NCI-H82 (cell line): ENCODE results near the gene KLF6.
"Not testable (repeated sequence)": the region's sequence is repeated elsewhere in the genome, so short reads cannot be mapped to it uniquely, and the experiment has no call there.

Experiments
- DNase-seq: peaks from one replicate; lab custom pipeline; 2025; lab: John Stamatoyannopoulos, UW

The KLF6 gene

DNA sequence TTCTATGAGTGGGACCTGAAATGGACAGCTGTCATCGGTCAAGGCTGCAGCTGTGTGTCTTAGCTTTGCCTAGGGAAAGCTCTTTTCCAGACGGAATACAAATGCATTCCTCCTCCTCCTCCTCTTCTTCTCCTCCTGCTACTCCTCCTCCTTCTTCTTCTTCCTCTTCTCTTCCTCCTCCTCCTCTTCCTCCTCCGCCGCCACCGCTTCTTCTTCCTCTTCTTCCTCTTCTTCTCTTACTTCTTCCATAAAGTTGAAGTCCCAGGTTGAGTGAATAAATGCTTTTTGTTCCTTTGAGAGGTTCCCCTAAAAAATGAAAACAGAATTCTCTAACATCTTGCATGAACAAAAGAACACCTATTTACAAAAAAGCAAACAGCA lies 28.7 kb downstream of the KLF6 start:
- DNase-seq = no peak

DNA sequence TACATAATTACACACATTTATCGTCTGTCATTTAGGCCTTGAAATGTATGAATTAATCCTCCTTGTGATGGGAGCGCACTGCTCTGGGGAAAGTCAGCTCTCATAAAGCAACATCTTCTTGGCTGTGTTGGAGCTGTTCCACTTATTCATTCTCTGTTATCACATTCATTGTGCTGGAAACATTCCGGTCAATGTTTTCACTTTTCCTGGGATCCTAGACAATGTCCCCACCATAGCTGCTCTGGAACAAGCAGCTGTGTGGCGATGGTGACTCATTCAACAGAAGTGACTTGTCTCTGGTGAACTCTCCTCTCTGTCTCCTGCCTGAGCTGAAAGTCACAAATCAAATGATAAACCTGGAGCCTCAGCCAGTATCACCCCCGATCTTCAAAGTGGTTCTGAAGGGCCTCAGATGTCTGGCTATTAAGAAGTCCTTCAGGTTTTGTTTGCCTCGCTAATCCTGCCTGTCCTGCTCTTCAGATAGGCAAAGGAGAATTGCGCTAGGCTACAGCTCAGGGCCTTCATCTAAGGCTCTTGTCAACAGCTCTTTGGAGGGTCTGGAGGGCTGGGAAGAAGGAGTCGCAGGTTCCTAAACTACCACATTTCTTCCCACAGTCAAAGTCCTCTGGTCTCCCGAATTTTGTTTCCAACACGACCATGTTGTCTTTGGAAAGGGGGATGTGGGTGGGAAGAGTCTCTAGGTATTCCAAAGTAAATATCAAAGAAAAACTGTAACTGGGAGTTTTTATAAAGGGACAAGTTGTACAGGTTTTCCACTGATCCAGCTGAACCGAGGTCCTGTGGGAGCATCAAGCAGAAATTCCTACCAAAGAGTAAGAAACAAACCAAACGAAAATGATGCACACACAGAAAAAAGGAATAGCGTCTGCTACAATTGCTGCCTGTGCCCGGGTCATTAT lies 29.3 kb downstream of the KLF6 start:
- no peak for DNase-seq

DNA sequence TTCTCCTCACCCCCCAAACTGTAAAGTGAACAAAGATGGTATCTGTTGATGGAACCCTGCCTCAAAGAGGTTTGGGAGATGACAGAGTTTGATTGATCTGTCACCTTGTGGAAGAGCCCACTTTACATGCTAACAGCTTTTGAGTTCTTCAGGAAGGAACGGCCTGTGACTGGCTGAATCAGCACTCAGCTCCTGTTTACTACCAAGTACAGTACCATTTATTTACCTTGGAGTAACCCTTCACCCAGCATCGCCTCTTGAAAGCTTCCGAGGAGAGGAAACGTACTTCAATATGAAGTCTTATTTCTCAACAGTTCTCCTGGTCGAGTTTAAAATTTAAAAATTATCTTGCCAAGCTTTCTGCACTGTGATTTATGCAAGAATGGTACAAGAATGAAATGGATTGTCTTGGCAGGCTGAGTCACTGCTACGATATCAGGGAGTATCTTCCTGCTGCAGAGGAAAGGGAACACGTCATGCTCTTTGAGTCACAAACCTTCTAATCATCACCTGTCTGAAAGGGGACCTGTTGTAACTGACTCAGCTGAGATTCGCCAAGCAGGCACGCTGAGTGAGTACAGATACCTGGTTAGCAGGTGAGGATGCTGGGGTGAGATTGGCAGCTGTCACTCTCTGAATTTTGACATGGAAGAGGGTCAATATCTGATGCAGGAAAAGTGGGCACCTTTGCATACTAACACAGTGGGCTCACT lies 30.1 kb downstream of the KLF6 start:
- DNase-seq = no peak

DNA sequence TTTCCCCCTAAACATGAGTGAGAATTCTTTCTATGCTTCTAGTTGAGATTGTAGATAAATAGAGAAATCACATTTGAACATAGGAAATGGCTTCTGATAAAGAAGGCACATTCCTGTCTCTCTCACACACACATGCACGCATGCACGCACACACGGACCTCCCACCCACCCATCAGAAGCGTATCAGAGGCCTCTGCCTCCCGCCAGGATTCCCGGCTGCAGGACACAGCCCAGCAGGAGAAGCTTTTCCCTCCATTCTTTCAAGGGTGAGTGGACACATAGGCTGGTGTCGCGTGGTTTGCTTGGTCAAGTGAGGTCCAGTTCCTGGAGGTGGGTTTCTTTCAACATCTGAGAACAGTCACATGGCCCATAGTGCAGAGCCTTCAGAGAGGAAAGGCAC lies 34.2 kb downstream of the KLF6 start:
- DNase-seq = no peak

DNA sequence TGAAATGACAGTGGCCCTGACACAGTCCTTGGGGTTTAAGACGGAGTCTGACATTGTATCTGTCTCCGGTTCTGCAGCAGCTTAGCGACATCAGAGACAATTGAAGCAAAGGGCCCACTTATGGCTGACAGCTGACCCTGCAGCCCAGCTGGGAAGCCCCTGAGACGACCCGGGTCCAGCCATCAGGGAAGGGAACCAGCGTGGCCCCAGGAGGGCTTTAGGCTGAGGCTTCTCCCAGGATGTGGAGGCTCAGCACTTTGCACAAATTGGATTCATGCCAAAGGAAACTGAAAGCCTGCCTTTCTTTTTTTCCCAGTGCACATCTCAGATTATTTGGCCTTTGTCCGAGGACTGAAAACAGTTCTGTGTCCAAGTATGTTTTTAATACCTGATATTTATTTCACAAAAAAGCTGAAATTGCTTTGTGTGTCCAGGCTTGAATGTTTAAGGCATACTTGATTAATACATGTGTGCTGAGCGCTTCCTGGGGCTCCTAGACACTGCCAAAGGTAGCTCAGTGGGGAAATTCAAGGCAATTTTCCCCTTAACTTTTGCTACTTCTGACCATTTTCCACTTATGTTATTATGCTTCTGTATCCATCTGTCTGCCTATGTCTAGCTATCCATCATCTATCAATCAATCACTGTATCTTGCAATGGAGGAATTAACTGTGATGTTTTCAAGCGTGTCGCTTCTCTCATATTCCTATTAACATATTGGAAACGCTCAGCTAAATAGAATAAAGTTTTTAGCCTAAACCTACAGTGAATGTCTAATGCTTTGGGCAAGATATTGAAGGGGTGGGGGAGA lies 34.8 kb downstream of the KLF6 start:
- peak; percentile 63 for DNase-seq

DNA sequence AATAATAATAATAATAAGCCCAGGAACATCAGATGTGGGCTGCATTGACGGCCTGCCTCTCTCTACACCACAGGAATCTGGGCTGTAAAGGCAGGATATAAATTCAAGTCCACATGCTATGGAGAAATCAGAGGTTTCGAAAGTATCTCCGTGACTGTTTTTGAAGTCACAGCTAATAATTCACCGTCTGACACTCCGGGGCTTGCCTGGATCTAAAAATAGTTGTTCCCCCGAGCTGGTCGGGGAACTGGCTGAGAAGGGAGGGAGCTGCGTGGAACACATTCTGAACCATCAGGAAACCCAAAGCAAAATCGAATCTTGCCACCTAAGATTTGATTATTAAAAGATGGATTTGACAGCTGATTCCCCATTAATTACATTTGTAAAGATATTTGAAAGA lies 35.4 kb downstream of the KLF6 start:
- no peak for DNase-seq

DNA sequence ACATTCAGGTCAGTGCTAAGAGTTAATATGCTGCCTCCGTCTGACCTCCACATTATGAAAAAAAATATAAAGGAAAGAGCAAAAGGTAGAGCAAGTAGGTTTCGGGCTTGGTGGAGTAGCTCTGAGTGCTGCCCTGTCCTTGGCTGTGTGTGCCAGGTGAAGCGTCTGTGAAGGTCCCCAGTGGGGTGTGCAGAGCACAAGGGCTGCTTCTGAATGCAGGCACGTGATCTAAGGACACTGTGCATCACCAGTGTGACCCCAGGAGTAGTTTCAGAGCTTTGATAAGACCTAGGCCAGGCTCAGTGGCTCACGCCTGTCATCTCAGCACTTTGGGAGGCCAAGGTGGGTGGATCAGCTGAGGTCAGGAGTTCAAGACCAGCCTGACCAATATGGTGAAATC lies 36.0 kb downstream of the KLF6 start:
- no peak for DNase-seq

DNA sequence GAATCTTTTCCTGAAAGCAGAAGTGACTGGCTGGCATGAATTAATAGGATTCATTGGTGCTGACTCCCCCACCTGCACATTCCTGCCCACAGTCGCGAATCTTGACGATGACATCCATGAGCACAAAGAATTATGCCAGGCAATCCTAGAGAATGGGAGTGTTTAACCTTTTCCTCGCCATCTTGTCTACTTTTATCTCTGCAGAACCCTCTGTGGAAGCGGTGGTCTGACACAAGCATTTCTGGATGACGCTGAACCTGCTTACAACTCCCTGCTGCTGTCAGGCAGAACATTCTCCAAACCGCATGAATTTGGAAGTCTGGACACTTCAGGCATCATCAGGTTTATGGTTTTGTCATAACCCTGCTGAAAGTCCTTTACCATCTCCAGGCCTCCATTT lies 36.5 kb downstream of the KLF6 start:
- DNase-seq = no peak

DNA sequence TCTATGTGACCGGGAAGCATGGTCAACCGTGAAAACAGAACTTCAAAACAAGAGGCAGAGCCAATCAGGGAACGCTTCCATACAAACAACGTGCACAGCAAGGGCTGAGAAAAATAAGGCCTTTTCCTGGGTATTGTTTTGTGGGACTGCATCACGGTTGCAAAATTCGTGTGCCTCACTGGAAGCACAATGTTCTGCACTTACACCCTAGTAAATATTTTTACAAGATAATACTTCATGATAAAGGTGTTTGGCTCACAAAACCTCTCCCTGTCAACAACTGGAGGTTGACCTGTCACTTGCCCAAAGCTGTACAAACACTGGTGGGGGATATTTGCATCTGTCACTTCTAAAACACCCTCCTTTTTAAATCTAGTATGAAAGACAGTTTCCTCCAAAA lies 37.0 kb downstream of the KLF6 start:
- no peak for DNase-seq

DNA sequence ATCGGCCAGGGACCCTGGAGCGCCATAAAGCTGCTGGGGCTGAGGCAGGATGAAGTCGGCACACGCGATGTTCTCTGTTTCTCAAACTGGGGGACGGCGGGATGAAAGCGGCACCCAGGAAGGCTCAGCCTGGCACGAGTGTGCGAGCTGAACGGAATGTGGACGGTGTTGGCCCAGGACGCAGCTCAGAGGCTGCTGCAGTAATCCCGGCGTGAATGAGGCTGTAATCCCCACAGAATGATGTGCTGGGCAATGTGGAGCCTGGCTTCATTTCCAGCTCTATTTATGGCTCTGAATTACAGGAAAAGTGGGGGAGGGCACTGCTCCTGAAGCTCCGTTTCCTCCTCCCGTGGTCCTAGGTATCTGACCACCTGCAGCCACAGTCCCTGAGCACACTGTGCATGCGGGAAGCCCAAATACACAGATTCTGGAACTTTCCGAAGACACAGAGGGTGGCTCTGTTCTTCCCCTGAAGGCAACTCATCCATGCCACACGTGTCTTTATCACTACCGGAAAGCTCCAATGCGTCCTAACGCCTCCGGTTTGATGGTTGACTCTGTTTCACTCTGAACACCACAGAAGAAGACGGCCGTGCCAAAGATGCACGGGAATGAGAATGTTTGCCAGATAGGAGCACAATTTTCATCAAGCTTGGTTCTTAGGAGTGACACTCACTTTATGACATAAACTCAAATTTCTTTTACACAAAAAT lies 37.6 kb downstream of the KLF6 start:
- DNase-seq = peak; percentile 24

DNA sequence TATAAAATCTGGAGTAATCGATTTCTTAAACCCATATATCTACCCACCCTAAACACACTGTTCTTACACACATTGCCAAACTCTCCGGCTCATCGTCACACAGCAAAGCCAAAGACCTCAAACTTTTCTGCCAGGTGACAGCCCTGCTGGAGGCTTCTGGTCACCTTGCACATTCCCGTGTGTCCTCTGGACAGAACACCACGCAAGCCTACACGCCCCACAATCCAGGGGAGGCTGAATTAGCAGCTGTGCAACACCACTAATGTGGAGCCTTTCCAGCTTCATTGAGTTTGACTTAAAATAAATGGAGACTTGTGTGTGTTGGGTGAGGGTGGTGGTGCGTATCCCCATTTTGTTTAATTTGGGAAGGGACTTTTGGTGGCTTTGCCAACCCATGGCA lies 38.4 kb downstream of the KLF6 start:
- no peak for DNase-seq

DNA sequence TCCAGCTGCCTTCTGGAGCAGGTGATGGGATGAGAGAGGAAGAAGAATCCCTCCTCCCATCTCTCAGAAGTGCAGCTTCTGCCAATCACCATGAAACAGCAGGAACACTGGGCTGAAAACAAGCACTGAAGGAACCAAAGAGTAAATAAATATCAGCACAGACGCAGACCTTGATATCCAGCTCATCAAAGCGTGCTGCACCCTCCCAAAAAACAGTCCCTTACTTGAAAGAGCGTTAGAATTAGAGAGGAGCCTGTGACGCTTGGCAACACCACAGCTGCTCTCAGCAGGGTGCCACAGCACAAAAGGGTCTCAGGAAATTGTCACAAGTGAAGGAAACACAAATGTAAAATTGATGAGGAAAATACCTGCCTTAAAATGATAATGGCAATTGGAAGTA lies 39.5 kb downstream of the KLF6 start:
- peak; percentile 32 for DNase-seq

DNA sequence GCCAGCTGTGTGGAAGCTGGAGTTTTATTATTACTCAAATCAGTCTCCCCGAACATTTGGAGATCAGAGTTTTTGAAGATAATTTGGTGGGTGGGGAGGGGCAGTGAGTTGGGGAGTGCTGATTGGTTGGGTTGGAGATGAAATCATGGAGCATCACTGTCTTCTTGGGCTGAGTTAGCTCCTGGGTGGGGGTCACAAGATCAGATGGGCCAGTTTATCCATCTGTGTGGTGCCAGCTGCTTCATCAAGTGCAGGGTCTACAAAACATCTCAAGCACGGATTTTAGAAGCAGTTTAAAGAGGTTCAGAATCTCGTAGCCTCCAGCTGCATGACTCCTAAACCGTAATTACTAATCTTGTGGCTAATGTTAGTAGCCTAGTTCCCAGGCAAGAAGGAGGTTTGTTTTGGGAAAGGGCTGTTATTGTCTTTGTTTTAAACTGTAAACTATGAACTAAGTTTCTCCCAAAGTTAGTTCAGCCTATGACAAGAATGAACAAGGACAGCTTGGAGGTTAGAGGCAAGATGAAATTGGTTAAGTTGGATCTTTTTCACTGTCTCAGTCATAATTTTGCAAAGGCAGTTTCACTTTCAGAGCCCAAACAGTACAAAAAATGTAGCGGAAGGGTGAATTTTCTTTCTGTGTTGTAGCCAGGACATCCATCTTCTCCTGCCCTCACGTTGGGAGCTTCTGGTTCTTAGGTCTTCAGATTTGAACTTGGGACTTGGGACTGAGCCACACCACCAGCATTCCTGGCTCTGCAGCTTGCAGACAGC lies 43.1 kb downstream of the KLF6 start:
- no peak for DNase-seq

DNA sequence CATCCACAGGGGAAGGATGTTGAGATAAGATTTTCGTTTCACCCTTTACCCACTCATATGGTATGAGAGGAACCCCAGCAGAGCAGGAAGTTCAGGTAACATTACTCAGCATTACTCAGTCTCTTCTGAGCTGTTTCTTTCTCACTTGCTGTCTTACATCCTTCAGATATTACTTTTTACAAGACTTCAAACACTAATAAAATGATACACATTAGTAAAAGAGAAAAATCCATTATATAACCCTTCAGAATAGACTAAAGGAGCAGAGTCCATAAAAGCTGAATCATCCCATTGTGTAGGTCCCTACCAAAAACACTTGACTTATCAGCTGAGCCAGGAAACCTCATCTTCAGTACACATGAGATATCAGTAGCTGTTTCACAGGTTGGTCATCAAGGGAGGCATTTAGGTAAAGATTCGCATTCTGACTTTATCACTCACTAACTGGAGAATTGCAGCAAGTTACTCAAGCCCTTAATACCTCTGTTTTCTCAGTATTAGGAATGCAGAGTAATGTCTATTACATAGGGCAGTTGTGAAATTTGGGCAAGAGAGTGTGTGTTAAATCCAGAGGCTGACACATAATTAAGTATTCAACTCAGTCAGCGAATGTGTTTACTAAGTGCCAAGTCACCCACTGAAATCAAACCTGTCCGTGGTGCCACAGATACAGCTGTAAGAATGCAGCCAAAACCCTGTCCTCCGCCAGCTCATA lies 44.7 kb downstream of the KLF6 start:
- no peak for DNase-seq

DNA sequence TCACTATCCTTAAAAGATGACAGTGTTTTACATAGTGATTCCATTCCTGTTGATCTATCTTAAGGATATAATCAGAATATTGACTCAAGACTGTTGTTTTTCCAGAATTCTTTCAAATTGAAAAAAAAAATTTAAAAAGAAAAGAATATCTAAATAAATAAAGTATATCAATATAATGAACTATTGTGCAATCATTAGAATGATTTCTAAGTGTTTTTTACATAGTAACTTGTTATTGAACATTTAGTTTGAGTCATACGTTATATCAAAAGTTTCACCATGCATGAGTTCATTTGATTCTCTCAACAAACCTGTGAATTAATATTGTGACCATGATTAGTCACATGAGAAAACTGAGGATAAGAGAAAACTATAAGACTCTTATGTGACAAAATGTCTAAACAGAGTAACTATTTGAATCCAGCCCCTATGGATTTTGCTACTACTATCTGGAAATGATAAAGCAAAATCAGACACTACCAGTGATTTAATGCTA lies 46.1 kb downstream of the KLF6 start:
- DNase-seq = no peak

DNA sequence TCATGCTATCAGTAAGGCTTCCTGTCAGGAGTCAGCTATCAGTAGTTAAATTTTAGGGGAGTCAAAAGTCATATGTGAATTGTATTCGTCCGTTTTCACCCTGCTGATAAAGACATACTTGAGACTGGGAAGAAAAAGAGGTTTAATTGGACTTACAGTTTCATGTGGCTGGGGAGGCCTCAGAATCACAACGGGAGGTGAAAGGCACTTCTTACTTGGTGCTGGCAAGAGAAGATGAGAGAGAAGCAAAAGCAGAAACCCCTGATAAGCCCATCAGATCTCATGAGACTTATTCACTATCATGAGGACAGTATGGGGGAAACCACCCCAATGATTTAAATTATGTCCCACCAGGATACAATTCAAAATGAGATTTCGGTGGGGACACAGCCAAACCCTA lies 47.1 kb downstream of the KLF6 start:
- no peak for DNase-seq

DNA sequence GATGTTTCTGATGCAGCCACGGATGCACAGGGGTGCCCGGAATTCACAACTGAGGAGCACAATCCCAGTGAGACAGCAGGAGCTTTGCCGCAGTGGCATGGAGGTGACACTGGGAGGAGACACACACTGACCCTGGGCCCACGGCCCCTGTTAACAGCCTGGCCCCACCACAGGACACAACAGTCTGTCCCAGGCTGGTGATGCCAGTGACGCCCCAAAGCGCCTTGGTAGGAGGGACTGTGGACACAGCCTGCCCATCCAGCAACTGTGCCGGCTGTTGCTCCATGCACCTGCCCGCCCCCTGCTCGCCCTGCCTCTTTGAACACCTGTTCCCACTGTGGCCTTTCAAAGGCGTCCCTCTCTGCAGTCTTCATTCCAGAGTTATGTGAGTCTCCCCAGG lies 49.8 kb downstream of the KLF6 start:
- no peak for DNase-seq

DNA sequence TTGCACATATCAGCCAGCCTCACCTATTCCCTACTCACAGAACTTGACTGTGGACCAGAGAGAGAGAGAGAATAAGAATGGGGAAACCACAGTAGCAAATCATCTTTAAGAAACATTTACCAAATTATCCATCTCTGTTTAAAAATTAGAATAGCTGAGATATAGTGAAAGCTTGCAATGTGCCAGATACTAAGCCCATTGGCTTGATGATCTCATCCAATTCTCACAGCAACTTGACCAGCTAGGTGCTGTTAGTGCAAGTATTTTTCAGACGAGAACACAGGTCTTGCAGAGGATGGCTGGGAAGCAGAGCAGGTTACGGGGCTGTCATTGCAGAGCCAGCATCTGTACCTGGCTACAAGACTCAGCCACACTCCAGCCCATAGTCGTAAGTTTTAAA lies 50.9 kb downstream of the KLF6 start:
- no peak for DNase-seq

DNA sequence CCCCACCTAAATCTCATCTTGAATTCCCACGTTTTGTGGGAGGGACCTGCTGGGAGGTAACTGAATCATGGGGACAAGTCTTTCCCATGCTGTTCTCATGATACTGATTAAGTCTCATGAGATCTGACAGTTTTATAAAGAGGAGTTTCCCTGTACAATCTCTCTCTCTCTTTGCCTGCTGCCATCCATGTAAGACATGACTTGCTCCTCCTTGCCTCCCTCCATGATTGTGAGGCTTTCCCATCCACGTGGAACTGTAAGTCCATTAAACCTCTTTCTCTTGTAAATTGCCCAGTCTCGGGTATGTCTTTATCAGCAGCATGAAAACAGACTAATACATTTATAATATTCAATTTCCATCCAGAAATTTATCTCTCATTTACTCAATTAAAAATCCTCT lies 52.8 kb downstream of the KLF6 start:
- not testable (repeated sequence) for DNase-seq

DNA sequence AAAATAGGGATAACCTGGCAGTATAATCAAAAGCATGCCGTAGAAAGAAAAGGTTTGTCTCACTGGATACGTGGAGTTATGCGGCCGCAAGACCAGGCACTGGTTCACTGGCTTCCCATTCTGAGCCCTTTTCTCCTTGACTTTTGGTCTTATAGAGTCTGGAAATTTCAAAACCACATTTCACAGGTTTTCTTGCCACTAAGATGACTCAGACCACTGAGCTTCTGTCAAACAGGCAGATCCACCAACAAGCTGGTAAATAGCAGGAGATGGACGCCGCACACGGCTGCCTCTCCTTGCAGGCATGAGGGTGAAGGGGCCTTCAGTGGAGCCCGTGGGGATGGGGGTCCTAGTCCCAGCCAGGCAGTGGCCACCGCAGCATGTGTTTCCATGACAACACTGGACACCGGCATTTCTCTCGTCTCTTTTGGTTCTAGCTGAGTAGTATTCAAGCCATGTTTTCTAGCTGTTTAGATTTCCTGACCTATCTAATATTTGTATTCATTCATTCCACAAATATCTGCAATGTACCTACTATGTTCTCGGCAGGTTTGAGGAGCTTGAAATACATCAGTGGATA lies 55.5 kb downstream of the KLF6 start:
- no peak for DNase-seq
